GM21360 (cell line): ENCODE results near the gene SYK.
A peak's percentile ranks its signal among the peaks of the same experiment; 100 is the strongest.

Experiments used
- ATAC-seq: cut with Tn5 transposase; IDR thresholded peaks from one replicate; pipeline ENCODE4 v1.9.1; 2021; ENCODE audit warnings: mild to moderate bottlenecking, moderate library complexity; ENCODE audit not compliant: unreplicated experiment

SYK gene

GRCh38 chr9:90901933-90902332 lies 100.3 kb downstream of the SYK start:
- no peak for ATAC-seq

GRCh38 chr9:90903766-90904424 lies 102.3 kb downstream of the SYK start:
- ATAC-seq = no peak

- ATAC-seq = no peak
These were observed 103.3 kb downstream of the SYK start for GRCh38 chr9:90904706-90905478.

GRCh38 chr9:90905822-90906221 lies 104.2 kb downstream of the SYK start:
- no peak for ATAC-seq

GRCh38 chr9:90906316-90907055 lies 104.9 kb downstream of the SYK start:
- no peak for ATAC-seq

GRCh38 chr9:90907056-90907445 lies 105.4 kb downstream of the SYK start:
- ATAC-seq = no peak

GRCh38 chr9:90907790-90908189 lies 106.2 kb downstream of the SYK start:
- no peak for ATAC-seq

- ATAC-seq = no peak
These were observed 107.6 kb downstream of the SYK start for GRCh38 chr9:90909225-90909624.

- no peak for ATAC-seq
These were observed 108.2 kb downstream of the SYK start for GRCh38 chr9:90909747-90910283.

GRCh38 chr9:90914196-90914595 lies 112.6 kb downstream of the SYK start:
- ATAC-seq = no peak

GRCh38 chr9:90914868-90915483 lies 113.4 kb downstream of the SYK start:
- peak; percentile 74 for ATAC-seq

GRCh38 chr9:90915693-90916092 lies 114.1 kb downstream of the SYK start:
- ATAC-seq = no peak

GRCh38 chr9:90916147-90916734 lies 114.6 kb downstream of the SYK start:
- ATAC-seq = no peak

- no peak for ATAC-seq
These were observed 118.3 kb downstream of the SYK start for GRCh38 chr9:90919883-90920282.

- no peak for ATAC-seq
These were observed 119.5 kb downstream of the SYK start for GRCh38 chr9:90921104-90921503.

GRCh38 chr9:90921969-90922368 lies 120.3 kb downstream of the SYK start:
- ATAC-seq = no peak

GRCh38 chr9:90925581-90926257 lies 124.1 kb downstream of the SYK start:
- ATAC-seq = no peak

GRCh38 chr9:90926936-90927335 lies 125.3 kb downstream of the SYK start:
- ATAC-seq = no peak

- ATAC-seq = no peak
These were observed 125.9 kb downstream of the SYK start for GRCh38 chr9:90927496-90927895.

GRCh38 chr9:90929626-90930025 lies 128.0 kb downstream of the SYK start:
- no peak for ATAC-seq
